Smooth muscle cell (in vitro differentiated cells): ENCODE measurements around the gene WDR59. TPM values are rescaled to one million over a fixed set of nuclear protein-coding genes. Genes with fewer than 3 reads are reported as not detected.
"Not testable (repeated sequence)": the region's sequence is repeated elsewhere in the genome, so short reads cannot be mapped to it uniquely, and the experiment has no call there.

Source experiments
- DNase-seq: peaks from one replicate; lab custom pipeline; 2025; ENCODE audit not compliant: unreplicated experiment; lab: John Stamatoyannopoulos, UW
- H2AFZ ChIP-seq: fragments of 200-600 bp; sonication (generic); 2 replicates; pipeline ENCODE4 v1.6.0; 2016; ENCODE audit warnings: antibody characterized with exemption, low read depth, mild to moderate bottlenecking
- H3F3A ChIP-seq: fragments of 200-600 bp; sonication (generic); 2 replicates; pipeline ENCODE4 v1.6.0; 2017; ENCODE audit warnings: antibody characterized with exemption, low read depth
- H3K27ac ChIP-seq: fragments of 200-600 bp; sonication (generic); 2 replicates; pipeline ENCODE4 v1.5.1; 2016; ENCODE audit warnings: low read depth, mild to moderate bottlenecking
- H3K27me3 ChIP-seq: fragments of 200-600 bp; sonication (generic); 2 replicates; pipeline ENCODE4 v1.6.1; 2016; ENCODE audit warnings: low read depth, mild to moderate bottlenecking
- H3K36me3 ChIP-seq: fragments of 200-600 bp; sonication (generic); 2 replicates; pipeline ENCODE4 v1.5.1; 2016; ENCODE audit warnings: low read depth
- H3K4me1 ChIP-seq: fragments of 200-600 bp; sonication (generic); 2 replicates; pipeline ENCODE4 v1.5.1; 2016; ENCODE audit warnings: low read depth
- H3K4me2 ChIP-seq: fragments of 200-600 bp; sonication (generic); 2 replicates; pipeline ENCODE4 v1.6.0; 2016; ENCODE audit warnings: mild to moderate bottlenecking
- H3K4me3 ChIP-seq: fragments of 200-600 bp; sonication (generic); 2 replicates; pipeline ENCODE4 v1.5.1; 2016; ENCODE audit warnings: mild to moderate bottlenecking
- H3K79me2 ChIP-seq: fragments of 200-600 bp; sonication (generic); 2 replicates; pipeline ENCODE4 v1.6.0; 2016; ENCODE audit warnings: low read depth, mild to moderate bottlenecking
- H3K9ac ChIP-seq: fragments of 200-600 bp; sonication (generic); 2 replicates; pipeline ENCODE4 v1.6.0; 2016; ENCODE audit warnings: low read depth
- H3K9me3 ChIP-seq: fragments of 200-600 bp; sonication (generic); replicated peaks from 2 replicates; pipeline ENCODE4 v1.5.1; 2016; ENCODE audit warnings: low read depth
- H4K20me1 ChIP-seq: fragments of 200-600 bp; sonication (generic); 2 replicates; pipeline ENCODE4 v1.6.0; 2016; ENCODE audit warnings: low read depth
- CTCF ChIP-seq: fragments of 200-600 bp; sonication (generic); IDR thresholded peaks from 2 replicates; pipeline ENCODE4 v1.5.1; 2017; ENCODE audit warnings: borderline replicate concordance, mild to moderate bottlenecking, antibody characterized with exemption; ENCODE audit not compliant: insufficient read depth, poor library complexity, severe bottlenecking
- WGBS: methylation state at CpG from one replicate; pipeline ENCODE4 v1.1.7; 2016; ENCODE audit warnings: low lambda C conversion rate; 5-methylcytosine and 5-hydroxymethylcytosine counted together
- polyA plus RNA-seq: library from polyadenylated mRNA; unstranded; fragments of >200 nt; fragmentation: Nextera tagmentation; extraction: Ambion mirVana; gene quantifications from 2 replicates; pipeline ENCODE4 v1.2.1, GENCODE V29; 2016
- total RNA-seq: library from RNA; depleted of rRNA; stranded (reverse); fragments of >200 nt; gene quantifications from 2 replicates; pipeline ENCODE4 v1.2.3, GENCODE V29; 2014

The WDR59 gene
- total and polyA plus RNA-seq, 2 experiments from 2014 or later = 14.3 to 19.2 TPM

- no peaks in the 10 kb centered on the region for H4K20me1 ChIP-seq
- no peaks in the 10 kb centered on the region for H3K9me3 ChIP-seq
- DNase-seq = no peak
- H3K79me2 ChIP-seq = no peaks in the 10 kb centered on the region
- H3K27ac ChIP-seq = no peak overlapping the region
- no peak for TF ChIP-seq CTCF
- no peak overlapping the region for H3K4me2 ChIP-seq
- no peaks in the 10 kb centered on the region for H3K27me3 ChIP-seq
- no peak overlapping the region for H2AFZ ChIP-seq
- no peak overlapping the region for H3K9ac ChIP-seq
- no peaks in the 10 kb centered on the region for H3K4me1 ChIP-seq
- H3K4me3 ChIP-seq = no peak overlapping the region
- no peaks in the 10 kb centered on the region for H3K36me3 ChIP-seq
- H3F3A ChIP-seq = no peaks in the 10 kb centered on the region
- WGBS = 96% methylated on average over 4 of the region's 4 CpGs
Observed at GRCh38 chr16:74846714-74847113, 138.2 kb downstream of the WDR59 start.

- DNase-seq = no peak
- H3K27me3 ChIP-seq = no peaks in the 10 kb centered on the region
- no peak overlapping the region for H3K9ac ChIP-seq
- no peaks in the 10 kb centered on the region for H3K79me2 ChIP-seq
- no peaks in the 10 kb centered on the region for H3F3A ChIP-seq
- no peaks in the 10 kb centered on the region for H4K20me1 ChIP-seq
- no peak overlapping the region for H2AFZ ChIP-seq
- TF ChIP-seq CTCF = no peak
- no peak overlapping the region for H3K27ac ChIP-seq
- H3K36me3 ChIP-seq = no peaks in the 10 kb centered on the region
- no peak overlapping the region for H3K4me3 ChIP-seq
- no peak overlapping the region for H3K4me2 ChIP-seq
- no peaks in the 10 kb centered on the region for H3K4me1 ChIP-seq
- 69% methylated on average over 20 of the region's 20 CpGs for WGBS
- H3K9me3 ChIP-seq = no peaks in the 10 kb centered on the region
Observed at GRCh38 chr16:74844041-74844980, 140.6 kb downstream of the WDR59 start.

- H3K79me2 ChIP-seq, H3K4me2 ChIP-seq, H3F3A ChIP-seq, DNase-seq, H3K36me3 ChIP-seq, H3K27ac ChIP-seq, H3K27me3 ChIP-seq, H3K9ac ChIP-seq, H3K4me1 ChIP-seq, H2AFZ ChIP-seq, H3K4me3 ChIP-seq, H3K9me3 ChIP-seq, H4K20me1 ChIP-seq: not testable (repeated sequence)
- WGBS = 87% methylated on average over 14 of the region's 14 CpGs
Observed at GRCh38 chr16:74843381-74844035, 141.4 kb downstream of the WDR59 start.

GRCh38 chr16:74842413-74842812 is 142.5 kb downstream of the WDR59 start:
- Histone ChIP-seq H3K4me3 (no peak overlapping the region), H3K9me3 (no peaks in the 10 kb centered on the region), H3K4me1 (peaks cover under 1% of the 10 kb centered on the region), H3K9ac (no peak overlapping the region), H3K27me3 (no peaks in the 10 kb centered on the region), H3K36me3 (no peaks in the 10 kb centered on the region), H2AFZ (no peak overlapping the region), H3K4me2 (no peak overlapping the region), H3K79me2 (no peaks in the 10 kb centered on the region), H3K27ac (no peak overlapping the region), H4K20me1 (no peaks in the 10 kb centered on the region), H3F3A (no peaks in the 10 kb centered on the region)
- no peak for TF ChIP-seq CTCF
- DNase-seq = no peak
- WGBS = 74% methylated on average over 6 of the region's 6 CpGs
